Loucy (cell line): ENCODE results near the gene AHNAK.

Experiments used
- H2AFZ ChIP-seq: fragments of 200-600 bp; sonication (generic); 2 replicates; pipeline ENCODE4 v1.6.0; 2016; ENCODE audit warnings: antibody characterized with exemption, mild to moderate bottlenecking, low read length, moderate library complexity
- H3F3A ChIP-seq: fragments of 200-600 bp; 2 replicates; pipeline ENCODE4 v1.6.0; 2016; ENCODE audit warnings: antibody characterized with exemption, low read depth, mild to moderate bottlenecking
- H3K27me3 ChIP-seq: fragments of 200-600 bp; sonication (generic); 2 replicates; pipeline ENCODE4 v1.6.1; 2014; ENCODE audit warnings: low read length, mild to moderate bottlenecking; ENCODE audit not compliant: insufficient read depth, poor library complexity, severe bottlenecking
- H3K36me3 ChIP-seq: fragments of 200-600 bp; sonication (generic); 2 replicates; pipeline ENCODE4 v1.6.1; 2016; ENCODE audit warnings: low read length; ENCODE audit not compliant: insufficient read depth
- H3K4me1 ChIP-seq: fragments of 200-600 bp; sonication (generic); 2 replicates; pipeline ENCODE4 v1.5.1; 2014; ENCODE audit warnings: low read length, mild to moderate bottlenecking; ENCODE audit not compliant: insufficient read depth, poor library complexity, severe bottlenecking
- H3K4me2 ChIP-seq: fragments of 200-600 bp; sonication (generic); 2 replicates; pipeline ENCODE4 v1.6.0; 2014; ENCODE audit warnings: antibody characterized with exemption, low read length, low read depth, mild to moderate bottlenecking; ENCODE audit not compliant: poor library complexity, severe bottlenecking
- H3K4me3 ChIP-seq: fragments of 200-600 bp; sonication (generic); 2 replicates; pipeline ENCODE4 v1.5.1; 2014; ENCODE audit warnings: low read length, mild to moderate bottlenecking, mixed read lengths; ENCODE audit not compliant: poor library complexity, severe bottlenecking
- H3K79me2 ChIP-seq: fragments of 200-600 bp; sonication (generic); 2 replicates; pipeline ENCODE4 v1.6.1; 2014; ENCODE audit warnings: low read length; ENCODE audit not compliant: insufficient read depth
- H3K9ac ChIP-seq: fragments of 200-600 bp; sonication (generic); 2 replicates; pipeline ENCODE4 v1.6.0; 2014; ENCODE audit warnings: mild to moderate bottlenecking, low read depth, low read length, moderate library complexity; ENCODE audit not compliant: poor library complexity, severe bottlenecking
- H3K9me2 ChIP-seq: fragments of 200-600 bp; sonication (generic); replicated peaks from 2 replicates; pipeline ENCODE4 v1.6.1; 2016; ENCODE audit warnings: low read depth, low read length, mixed read lengths
- H3K9me3 ChIP-seq: fragments of 200-600 bp; sonication (generic); 2 replicates; pipeline ENCODE4 v1.6.1; 2014; ENCODE audit warnings: mild to moderate bottlenecking, antibody characterized with exemption, low read length, low read depth; ENCODE audit not compliant: insufficient read depth
- H4K20me1 ChIP-seq: fragments of 200-600 bp; sonication (generic); 2 replicates; pipeline ENCODE4 v1.6.0; 2014; ENCODE audit warnings: antibody characterized with exemption, low read length, mild to moderate bottlenecking; ENCODE audit not compliant: insufficient read depth, poor library complexity, severe bottlenecking
- EZH2phosphoT487 ChIP-seq: fragments of 200-600 bp; IDR thresholded peaks from 2 replicates; pipeline ENCODE4 v1.6.1; 2018; ENCODE audit warnings: antibody characterized with exemption, mild to moderate bottlenecking, moderate library complexity, borderline replicate concordance
- TF ChIP-seq, protein P1 (sequence below): fragments of 200-600 bp; sonication (generic); conservative IDR thresholded peaks from 2 replicates; pipeline ENCODE4 v1.5.1; 2014; ENCODE audit warnings: mild to moderate bottlenecking, antibody characterized with exemption, low read length

AHNAK gene

GRCh38 chr11:62544581-62545436 is 1.8 kb downstream of the AHNAK start:
- no peaks in the 10 kb centered on the region for H3K27me3 ChIP-seq
- no peaks in the 10 kb centered on the region for H3F3A ChIP-seq
- peak overlapping the region; percentile 77 for H3K4me2 ChIP-seq
- H3K4me1 ChIP-seq, result peaks cover 45% of the 10 kb centered on the region
- no peaks in the 10 kb centered on the region for H3K9me3 ChIP-seq
- no peak overlapping the region for H2AFZ ChIP-seq
- H3K4me3 ChIP-seq, result peak overlapping the region; percentile 80
- H3K36me3 ChIP-seq, result no peaks in the 10 kb centered on the region
- no peaks in the 10 kb centered on the region for H3K9me2 ChIP-seq
- no peaks in the 10 kb centered on the region for H4K20me1 ChIP-seq
- no peak for TF ChIP-seq EZH2phosphoT487
- TF ChIP-seq, protein P1, sequence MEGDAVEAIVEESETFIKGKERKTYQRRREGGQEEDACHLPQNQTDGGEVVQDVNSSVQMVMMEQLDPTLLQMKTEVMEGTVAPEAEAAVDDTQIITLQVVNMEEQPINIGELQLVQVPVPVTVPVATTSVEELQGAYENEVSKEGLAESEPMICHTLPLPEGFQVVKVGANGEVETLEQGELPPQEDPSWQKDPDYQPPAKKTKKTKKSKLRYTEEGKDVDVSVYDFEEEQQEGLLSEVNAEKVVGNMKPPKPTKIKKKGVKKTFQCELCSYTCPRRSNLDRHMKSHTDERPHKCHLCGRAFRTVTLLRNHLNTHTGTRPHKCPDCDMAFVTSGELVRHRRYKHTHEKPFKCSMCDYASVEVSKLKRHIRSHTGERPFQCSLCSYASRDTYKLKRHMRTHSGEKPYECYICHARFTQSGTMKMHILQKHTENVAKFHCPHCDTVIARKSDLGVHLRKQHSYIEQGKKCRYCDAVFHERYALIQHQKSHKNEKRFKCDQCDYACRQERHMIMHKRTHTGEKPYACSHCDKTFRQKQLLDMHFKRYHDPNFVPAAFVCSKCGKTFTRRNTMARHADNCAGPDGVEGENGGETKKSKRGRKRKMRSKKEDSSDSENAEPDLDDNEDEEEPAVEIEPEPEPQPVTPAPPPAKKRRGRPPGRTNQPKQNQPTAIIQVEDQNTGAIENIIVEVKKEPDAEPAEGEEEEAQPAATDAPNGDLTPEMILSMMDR, result no peak
- peak overlapping the region; percentile 75 for H3K9ac ChIP-seq
- peaks cover 20% of the 10 kb centered on the region; the same call in 1 of the 2 replicates for H3K79me2 ChIP-seq

DNA sequence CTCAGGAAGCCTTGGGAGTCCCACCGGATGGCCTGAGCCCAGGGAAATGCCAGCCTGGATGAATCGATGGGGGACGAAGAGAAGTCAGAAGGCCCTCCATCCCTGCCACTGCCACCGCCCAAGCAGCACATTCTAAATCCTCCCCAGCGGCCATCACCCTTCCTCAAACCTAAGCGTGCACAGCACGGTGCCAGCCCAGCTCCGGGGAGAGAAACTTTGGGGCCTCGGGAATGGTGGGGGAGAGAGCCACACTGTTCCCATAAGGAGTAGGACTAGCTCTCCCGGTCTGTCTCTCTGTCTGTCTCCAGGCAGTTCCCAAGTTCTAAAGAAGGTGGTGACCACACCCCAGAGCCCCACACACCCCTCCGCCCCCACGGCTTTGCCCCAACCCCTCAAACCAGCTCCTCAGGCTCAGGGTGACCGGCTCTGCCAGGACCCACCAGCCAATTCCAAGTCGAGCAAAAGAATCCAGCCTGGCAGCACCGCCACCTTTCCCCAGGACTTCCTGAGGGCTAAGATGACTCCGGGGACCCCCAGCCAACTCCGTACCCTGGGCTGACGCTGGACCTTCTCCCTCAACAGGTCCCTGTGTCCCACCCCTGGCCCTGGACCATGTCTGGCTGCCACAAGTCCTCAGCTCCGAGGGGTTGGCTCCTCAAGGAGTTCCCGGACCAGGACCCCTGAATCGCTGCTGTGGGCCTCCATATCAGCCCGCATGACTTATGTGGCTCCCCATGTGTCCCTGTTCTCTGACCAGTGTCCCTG is 2.7 kb downstream of the AHNAK start:
- Histone ChIP-seq H3K9me2 (no peaks in the 10 kb centered on the region), H2AFZ (no peak overlapping the region), H3K9me3 (no peaks in the 10 kb centered on the region), H3K4me3 (peak overlapping the region; percentile 80), H4K20me1 (no peaks in the 10 kb centered on the region), H3K4me2 (peak overlapping the region; percentile 89), H3K9ac (peak overlapping the region; percentile 75), H3K27me3 (no peaks in the 10 kb centered on the region), H3F3A (no peaks in the 10 kb centered on the region), H3K36me3 (no peaks in the 10 kb centered on the region), H3K79me2 (peaks cover 23% of the 10 kb centered on the region; the same call in 1 of the 2 replicates), H3K4me1 (peaks cover 53% of the 10 kb centered on the region)
- TF ChIP-seq, protein P1, result no peak
- TF ChIP-seq EZH2phosphoT487, result no peak

GRCh38 chr11:62542750-62543567 is 3.6 kb downstream of the AHNAK start:
- TF ChIP-seq, protein P1, result peak; percentile 94
- TF ChIP-seq EZH2phosphoT487, result no peak
- no peaks in the 10 kb centered on the region for H3K27me3 ChIP-seq
- peak overlapping the region; percentile 40; the same call in 1 of the 2 replicates for H2AFZ ChIP-seq
- H3K4me3 ChIP-seq, result peak overlapping the region; percentile 70
- H4K20me1 ChIP-seq, result no peaks in the 10 kb centered on the region
- H3K4me2 ChIP-seq, result peak overlapping the region; percentile 89
- no peaks in the 10 kb centered on the region for H3K9me3 ChIP-seq
- H3K79me2 ChIP-seq, result peaks cover 32% of the 10 kb centered on the region
- H3F3A ChIP-seq, result no peaks in the 10 kb centered on the region
- no peaks in the 10 kb centered on the region for H3K36me3 ChIP-seq
- H3K9me2 ChIP-seq, result no peaks in the 10 kb centered on the region
- peak overlapping the region; percentile 70 for H3K9ac ChIP-seq
- peaks cover 58% of the 10 kb centered on the region for H3K4me1 ChIP-seq
